Measurements from ENCODE around the gene ADAMTS1. TPM values are rescaled to one million over a fixed set of nuclear protein-coding genes. Genes with fewer than 3 reads are reported as not detected.

The ADAMTS1 gene
- total RNA-seq, 1 donor from 2014 or later, result 67.5 TPM

GRCh38 chr21:26840912-26841311 lies 4.3 kb downstream of the ADAMTS1 start:
- H3K9me3 Mint-ChIP-seq (ENCODE audit: unreplicated experiment), result no peaks in the 10 kb centered on the region
- peaks cover 23% of the 10 kb centered on the region for H3K27me3 Mint-ChIP-seq (ENCODE audit: unreplicated experiment)
- no peak for TF ChIP-seq CTCF (IDR thresholded peaks at IDR 0.05; ENCODE audit: unreplicated experiment)
- H3K36me3 Mint-ChIP-seq (ENCODE audit: low read depth, unreplicated experiment), result peaks cover 64% of the 10 kb centered on the region
- no peak for DNase-seq (ENCODE audit: low spot score)
- peak overlapping the region; percentile 85 for H3K4me3 Mint-ChIP-seq (ENCODE audit: unreplicated experiment)
- H3K4me1 Mint-ChIP-seq (ENCODE audit: unreplicated experiment), result peaks cover 38% of the 10 kb centered on the region
- H3K27ac Mint-ChIP-seq (ENCODE audit: unreplicated experiment), result no peak overlapping the region

DNA sequence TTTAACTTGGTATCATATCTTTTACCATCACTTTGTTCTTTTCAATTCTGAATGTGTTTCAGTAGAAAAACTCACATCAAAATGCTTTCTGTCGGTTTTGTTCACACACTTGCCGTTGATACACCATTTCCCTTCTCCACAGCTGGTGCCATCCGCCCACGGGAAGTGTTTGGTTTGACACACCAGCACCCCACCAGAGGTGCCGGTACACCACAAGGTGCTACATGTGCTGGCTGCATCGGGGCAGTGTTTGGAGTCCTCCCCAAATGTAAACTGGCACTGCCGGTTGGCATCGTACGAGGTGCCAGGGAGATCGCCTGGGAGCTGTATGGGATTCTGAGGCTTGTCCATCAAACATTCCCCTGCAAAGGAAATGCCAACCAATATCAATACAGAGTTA lies 5.0 kb downstream of the ADAMTS1 start:
- peaks cover 35% of the 10 kb centered on the region for H3K4me1 Mint-ChIP-seq (ENCODE audit: unreplicated experiment)
- no peak for TF ChIP-seq CTCF (IDR thresholded peaks at IDR 0.05; ENCODE audit: unreplicated experiment)
- no peak overlapping the region for H3K27ac Mint-ChIP-seq (ENCODE audit: unreplicated experiment)
- peaks cover 64% of the 10 kb centered on the region for H3K36me3 Mint-ChIP-seq (ENCODE audit: low read depth, unreplicated experiment)
- peaks cover 20% of the 10 kb centered on the region for H3K27me3 Mint-ChIP-seq (ENCODE audit: unreplicated experiment)
- H3K4me3 Mint-ChIP-seq (ENCODE audit: unreplicated experiment), result peak overlapping the region; percentile 85
- H3K9me3 Mint-ChIP-seq (ENCODE audit: unreplicated experiment), result no peaks in the 10 kb centered on the region
- DNase-seq (ENCODE audit: low spot score), result no peak

DNA sequence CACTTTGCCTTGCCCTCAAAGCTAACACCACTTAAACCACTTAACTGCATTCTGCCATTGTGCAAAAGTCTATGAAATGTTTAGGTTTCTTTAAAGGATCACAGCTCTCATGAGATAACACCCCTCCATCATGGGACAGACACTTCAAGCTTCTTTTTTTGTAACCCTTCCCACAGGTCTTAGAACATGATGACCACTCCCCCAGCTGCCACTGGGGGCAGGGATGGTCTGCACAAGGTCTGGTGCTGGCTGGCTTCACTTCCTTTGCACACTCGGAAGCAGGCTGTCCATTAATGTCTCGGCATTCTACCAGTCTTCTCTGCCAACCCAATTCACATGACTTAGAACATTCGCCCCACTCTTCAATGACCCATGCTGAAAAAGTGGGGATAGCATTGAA lies 7.7 kb downstream of the ADAMTS1 start:
- Mint-ChIP-seq H3K9me3 (ENCODE audit: unreplicated experiment) (no peaks in the 10 kb centered on the region), H3K27ac (ENCODE audit: unreplicated experiment) (no peak overlapping the region), H3K36me3 (ENCODE audit: low read depth, unreplicated experiment) (peaks cover 49% of the 10 kb centered on the region), H3K4me3 (ENCODE audit: unreplicated experiment) (peak overlapping the region; percentile 53), H3K4me1 (ENCODE audit: unreplicated experiment) (peaks cover 28% of the 10 kb centered on the region), H3K27me3 (ENCODE audit: unreplicated experiment) (peaks cover 11% of the 10 kb centered on the region)
- no peak for TF ChIP-seq CTCF (IDR thresholded peaks at IDR 0.05; ENCODE audit: unreplicated experiment)
- DNase-seq (ENCODE audit: low spot score), result no peak

- no peak for TF ChIP-seq CTCF (IDR thresholded peaks at IDR 0.05; ENCODE audit: unreplicated experiment)
- Mint-ChIP-seq H3K27ac (ENCODE audit: unreplicated experiment) (no peak overlapping the region), H3K4me1 (ENCODE audit: unreplicated experiment) (peaks cover 21% of the 10 kb centered on the region), H3K4me3 (ENCODE audit: unreplicated experiment) (no peak overlapping the region), H3K36me3 (ENCODE audit: low read depth, unreplicated experiment) (peaks cover 41% of the 10 kb centered on the region), H3K9me3 (ENCODE audit: unreplicated experiment) (no peaks in the 10 kb centered on the region), H3K27me3 (ENCODE audit: unreplicated experiment) (peaks cover 11% of the 10 kb centered on the region)
- no peak for DNase-seq (ENCODE audit: low spot score)
These were observed 8.7 kb downstream of the ADAMTS1 start for GRCh38 chr21:26836528-26836927.

- no peak overlapping the region for H3K4me3 Mint-ChIP-seq (ENCODE audit: unreplicated experiment)
- peaks cover 18% of the 10 kb centered on the region for H3K4me1 Mint-ChIP-seq (ENCODE audit: unreplicated experiment)
- H3K27ac Mint-ChIP-seq (ENCODE audit: unreplicated experiment), result no peak overlapping the region
- no peak for TF ChIP-seq CTCF (IDR thresholded peaks at IDR 0.05; ENCODE audit: unreplicated experiment)
- no peaks in the 10 kb centered on the region for H3K9me3 Mint-ChIP-seq (ENCODE audit: unreplicated experiment)
- peaks cover 38% of the 10 kb centered on the region for H3K36me3 Mint-ChIP-seq (ENCODE audit: low read depth, unreplicated experiment)
- H3K27me3 Mint-ChIP-seq (ENCODE audit: unreplicated experiment), result peaks cover 11% of the 10 kb centered on the region
- no peak for DNase-seq (ENCODE audit: low spot score)
These were observed 9.4 kb downstream of the ADAMTS1 start for GRCh38 chr21:26835714-26836265.

All from endothelial cell (in vitro differentiated cells).